Panc1 (cell line): ENCODE measurements around the gene PEX5L. TPM values are rescaled to one million over a fixed set of nuclear protein-coding genes. Genes with fewer than 3 reads are reported as not detected.

Source experiments
- ATAC-seq: fragments of 200-7000 bp; cut with Tn5 transposase; 2 replicates; pipeline ENCODE4 v1.9.1; 2020; ENCODE audit warnings: mild to moderate bottlenecking, moderate library complexity
- BruUV-seq: library from RNA; stranded (reverse); fragments of 400-500 nt; replicated peaks from 2 replicates; lab custom pipeline; 2021; lab: Mats Ljungman, UMichigan
- CTCF ChIA-PET: fragments of 300-600 bp; sonication (Branson Sonifier 250); formaldehyde crosslinking; loops from one replicate; lab custom pipeline; 2022; ENCODE audit warnings: antibody characterized with exemption; lab: Charles Lee
- POLR2A ChIA-PET: fragments of 300-600 bp; sonication (Branson Sonifier 250); formaldehyde crosslinking; loops from one replicate; lab custom pipeline; 2022; ENCODE audit warnings: antibody characterized with exemption; lab: Charles Lee
- DNase-seq: peaks from one replicate; pipeline ENCODE4 v3.0.0-alpha.2; 2010; ENCODE audit warnings: low read depth, low spot score
- H3K27ac ChIP-seq: 2 replicates; pipeline ENCODE4 v1.5.1; 2011; ENCODE audit warnings: mild to moderate bottlenecking, low read length, inconsistent platforms
- H3K27me3 ChIP-seq: fragments of 200-500 bp; sonication (Bioruptor generic); 2 replicates; pipeline ENCODE4 v1.6.0; 2014; ENCODE audit warnings: low read length, inconsistent platforms; ENCODE audit not compliant: control insufficient read depth, insufficient read depth
- H3K36me3 ChIP-seq: fragments of 200-500 bp; sonication (Bioruptor generic); 2 replicates; pipeline ENCODE4 v1.5.1; 2014; ENCODE audit warnings: inconsistent platforms, mild to moderate bottlenecking, low read length, moderate library complexity; ENCODE audit not compliant: control insufficient read depth, insufficient read depth
- H3K4me1 ChIP-seq: 2 replicates; pipeline ENCODE4 v1.5.1; 2011; ENCODE audit warnings: inconsistent platforms, mild to moderate bottlenecking, low read length, moderate library complexity; ENCODE audit not compliant: control insufficient read depth, insufficient read depth
- H3K4me3 ChIP-seq, 2 experiments: 2 replicates each; pipeline ENCODE4 v1.5.1; 2011 to 2012; ENCODE audit warnings: low read depth in 2 of 2, low read length in 2 of 2, mild to moderate bottlenecking in 2 of 2, inconsistent platforms in 1 of 2, moderate library complexity in 1 of 2
- H3K9me3 ChIP-seq: fragments of 200-500 bp; sonication (Bioruptor generic); 2 replicates; pipeline ENCODE4 v1.5.1; 2014; ENCODE audit warnings: low read depth, mild to moderate bottlenecking, inconsistent platforms, low read length, moderate library complexity; ENCODE audit not compliant: control insufficient read depth, insufficient read depth
- POLR2AphosphoS5 ChIP-seq: IDR thresholded peaks from 2 replicates; pipeline ENCODE4 v1.6.1; 2012; ENCODE audit warnings: mild to moderate bottlenecking, low read depth, low read length, moderate library complexity
- SIN3A ChIP-seq: IDR thresholded peaks from 2 replicates; pipeline ENCODE4 v1.6.1; 2012; ENCODE audit warnings: low read depth, mild to moderate bottlenecking, low read length, moderate library complexity, borderline replicate concordance; ENCODE audit not compliant: insufficient read depth
- TCF7L2 ChIP-seq: IDR thresholded peaks from 2 replicates; pipeline ENCODE4 v1.6.1; 2011; ENCODE audit warnings: mild to moderate bottlenecking, low read depth, low read length, inconsistent platforms
- in situ Hi-C: cut with HindIII; loops from 2 replicates; pipeline ENCODE4 v1.10.0; 2016; ENCODE audit warnings: low sequenced_read_pairs, low pct_unique_long_range_greater_than_20kb
- intact Hi-C: fragments of 100-400 bp; cut with micrococcal nuclease; formaldehyde crosslinking; loops from one replicate; pipeline ENCODE4 v1.10.0; 2022; ENCODE audit not compliant: unreplicated experiment
- total RNA-seq: library from RNA; stranded (reverse); gene quantifications from one replicate; pipeline ENCODE4 v1.2.1, GENCODE V29; 2021; ENCODE audit not compliant: unreplicated experiment
- TF ChIP-seq, protein P1 (sequence below), 2 experiments: IDR thresholded peaks; 2 replicates each; pipeline ENCODE4 v1.6.1; 2011 to 2012; ENCODE audit warnings: low read depth in 2 of 2, control low read depth in 1 of 2, low read length in 1 of 2, mild to moderate bottlenecking in 1 of 2, moderate library complexity in 1 of 2; ENCODE audit not compliant: insufficient read depth in 1 of 2
- TF ChIP-seq, protein P2 (sequence below): fragments of 450-650 bp; IDR thresholded peaks from 2 replicates; pipeline ENCODE4 v1.5.1; 2017; ENCODE audit warnings: mild to moderate bottlenecking

PEX5L gene
- total RNA-seq, 1 experiment from 2014 or later, result 0.23 TPM

DNA sequence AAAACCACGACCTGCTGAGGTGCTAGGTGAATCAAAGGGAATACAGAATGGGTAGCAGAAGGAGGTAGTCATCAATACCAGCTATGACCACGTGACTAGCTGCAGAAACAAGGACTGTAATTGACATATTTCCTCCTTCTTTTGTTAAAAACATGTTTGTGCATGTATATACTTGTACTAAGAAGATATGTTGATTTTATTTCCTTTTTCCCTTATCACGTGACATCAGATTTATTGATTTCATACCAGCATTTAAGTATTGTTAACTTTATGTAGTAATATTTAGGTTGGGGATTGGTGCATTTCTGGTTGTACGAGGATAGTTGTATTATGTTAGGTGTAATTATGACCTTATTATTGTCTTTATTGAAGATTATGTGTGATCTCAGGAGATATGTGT, 36.2 kb downstream of the PEX5L start:
- Histone ChIP-seq H3K4me1 (no peaks in the 10 kb centered on the region), H3K36me3 (no peaks in the 10 kb centered on the region), H3K4me3 (no peak overlapping the region), H3K27ac (no peak overlapping the region), H3K27me3 (no peaks in the 10 kb centered on the region), H3K9me3 (0 out of 2 replicates have a peak, but pooled peaks cover 4% of the 10 kb centered on the region)
- TF ChIP-seq SIN3A (no peak), TCF7L2 (no peak), POLR2AphosphoS5 (no peak)
- TF ChIP-seq, protein P1, sequence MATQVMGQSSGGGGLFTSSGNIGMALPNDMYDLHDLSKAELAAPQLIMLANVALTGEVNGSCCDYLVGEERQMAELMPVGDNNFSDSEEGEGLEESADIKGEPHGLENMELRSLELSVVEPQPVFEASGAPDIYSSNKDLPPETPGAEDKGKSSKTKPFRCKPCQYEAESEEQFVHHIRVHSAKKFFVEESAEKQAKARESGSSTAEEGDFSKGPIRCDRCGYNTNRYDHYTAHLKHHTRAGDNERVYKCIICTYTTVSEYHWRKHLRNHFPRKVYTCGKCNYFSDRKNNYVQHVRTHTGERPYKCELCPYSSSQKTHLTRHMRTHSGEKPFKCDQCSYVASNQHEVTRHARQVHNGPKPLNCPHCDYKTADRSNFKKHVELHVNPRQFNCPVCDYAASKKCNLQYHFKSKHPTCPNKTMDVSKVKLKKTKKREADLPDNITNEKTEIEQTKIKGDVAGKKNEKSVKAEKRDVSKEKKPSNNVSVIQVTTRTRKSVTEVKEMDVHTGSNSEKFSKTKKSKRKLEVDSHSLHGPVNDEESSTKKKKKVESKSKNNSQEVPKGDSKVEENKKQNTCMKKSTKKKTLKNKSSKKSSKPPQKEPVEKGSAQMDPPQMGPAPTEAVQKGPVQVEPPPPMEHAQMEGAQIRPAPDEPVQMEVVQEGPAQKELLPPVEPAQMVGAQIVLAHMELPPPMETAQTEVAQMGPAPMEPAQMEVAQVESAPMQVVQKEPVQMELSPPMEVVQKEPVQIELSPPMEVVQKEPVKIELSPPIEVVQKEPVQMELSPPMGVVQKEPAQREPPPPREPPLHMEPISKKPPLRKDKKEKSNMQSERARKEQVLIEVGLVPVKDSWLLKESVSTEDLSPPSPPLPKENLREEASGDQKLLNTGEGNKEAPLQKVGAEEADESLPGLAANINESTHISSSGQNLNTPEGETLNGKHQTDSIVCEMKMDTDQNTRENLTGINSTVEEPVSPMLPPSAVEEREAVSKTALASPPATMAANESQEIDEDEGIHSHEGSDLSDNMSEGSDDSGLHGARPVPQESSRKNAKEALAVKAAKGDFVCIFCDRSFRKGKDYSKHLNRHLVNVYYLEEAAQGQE (IDR thresholded peaks at IDR 0.05; ENCODE audit: insufficient read depth in 1 of 2, low read depth in 2 of 2, low read length in 1 of 2), result no peak
- TF ChIP-seq, protein P2, sequence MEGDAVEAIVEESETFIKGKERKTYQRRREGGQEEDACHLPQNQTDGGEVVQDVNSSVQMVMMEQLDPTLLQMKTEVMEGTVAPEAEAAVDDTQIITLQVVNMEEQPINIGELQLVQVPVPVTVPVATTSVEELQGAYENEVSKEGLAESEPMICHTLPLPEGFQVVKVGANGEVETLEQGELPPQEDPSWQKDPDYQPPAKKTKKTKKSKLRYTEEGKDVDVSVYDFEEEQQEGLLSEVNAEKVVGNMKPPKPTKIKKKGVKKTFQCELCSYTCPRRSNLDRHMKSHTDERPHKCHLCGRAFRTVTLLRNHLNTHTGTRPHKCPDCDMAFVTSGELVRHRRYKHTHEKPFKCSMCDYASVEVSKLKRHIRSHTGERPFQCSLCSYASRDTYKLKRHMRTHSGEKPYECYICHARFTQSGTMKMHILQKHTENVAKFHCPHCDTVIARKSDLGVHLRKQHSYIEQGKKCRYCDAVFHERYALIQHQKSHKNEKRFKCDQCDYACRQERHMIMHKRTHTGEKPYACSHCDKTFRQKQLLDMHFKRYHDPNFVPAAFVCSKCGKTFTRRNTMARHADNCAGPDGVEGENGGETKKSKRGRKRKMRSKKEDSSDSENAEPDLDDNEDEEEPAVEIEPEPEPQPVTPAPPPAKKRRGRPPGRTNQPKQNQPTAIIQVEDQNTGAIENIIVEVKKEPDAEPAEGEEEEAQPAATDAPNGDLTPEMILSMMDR, result no peak
- intact Hi-C loops (no loop called here), in situ Hi-C loops (no loop called here)
- CTCF ChIA-PET, result no interaction called here
- BruUV-seq, result no TSS peak
- POLR2A ChIA-PET, result no interaction called here
- ATAC-seq, result no peak
- no peak for DNase-seq

DNA sequence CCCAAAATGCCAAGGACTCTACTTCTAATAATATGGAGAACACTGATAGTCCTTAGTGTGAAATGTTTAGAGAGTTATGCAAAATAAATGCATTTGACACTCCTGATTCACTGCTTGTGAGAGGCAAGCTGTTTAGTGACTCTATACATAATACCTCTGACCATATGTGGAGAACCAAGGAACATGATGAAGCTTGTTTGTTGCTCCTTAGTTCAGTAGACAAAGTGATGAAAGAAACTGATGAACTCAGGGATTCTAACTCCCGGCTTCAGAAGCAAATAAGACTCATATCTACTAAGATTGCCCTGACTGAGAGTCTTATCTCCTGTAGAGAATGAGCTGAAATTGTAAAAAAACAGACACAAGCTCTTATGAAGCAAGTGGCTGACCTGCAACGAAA, 41.3 kb downstream of the PEX5L start:
- H3K4me3 ChIP-seq, result no peak overlapping the region
- POLR2A ChIA-PET, result interaction anchor here (0.6 kb wide), 1 partner anchor 1446 kb away, joined by 14 read pairs; no protein-coding TSS in a partner anchor
- ATAC-seq, result no peak
- CTCF ChIA-PET, result no interaction called here
- no peak for DNase-seq
- intact Hi-C loops (no loop called here), in situ Hi-C loops (no loop called here)
- H3K9me3 ChIP-seq, result no peaks in the 10 kb centered on the region
- H3K27me3 ChIP-seq, result no peaks in the 10 kb centered on the region
- no peaks in the 10 kb centered on the region for H3K4me1 ChIP-seq
- BruUV-seq, result no TSS peak
- TF ChIP-seq, protein P2, result no peak
- no peak for TF ChIP-seq POLR2AphosphoS5
- TF ChIP-seq, protein P1 (IDR thresholded peaks at IDR 0.05; ENCODE audit: insufficient read depth in 1 of 2, low read depth in 2 of 2, low read length in 1 of 2), result no peak
- no peak overlapping the region for H3K27ac ChIP-seq
- H3K36me3 ChIP-seq, result no peaks in the 10 kb centered on the region
